ENCODE results near the gene VTI1A. TPM values are rescaled to one million over a fixed set of nuclear protein-coding genes. Genes with fewer than 3 reads are reported as not detected.
A peak's percentile ranks its signal among the peaks of the same experiment; 100 is the strongest.

Gene VTI1A
- total and polyA plus RNA-seq, 7 donors: 9.9 to 31.5 (median 20.1) TPM

DNA sequence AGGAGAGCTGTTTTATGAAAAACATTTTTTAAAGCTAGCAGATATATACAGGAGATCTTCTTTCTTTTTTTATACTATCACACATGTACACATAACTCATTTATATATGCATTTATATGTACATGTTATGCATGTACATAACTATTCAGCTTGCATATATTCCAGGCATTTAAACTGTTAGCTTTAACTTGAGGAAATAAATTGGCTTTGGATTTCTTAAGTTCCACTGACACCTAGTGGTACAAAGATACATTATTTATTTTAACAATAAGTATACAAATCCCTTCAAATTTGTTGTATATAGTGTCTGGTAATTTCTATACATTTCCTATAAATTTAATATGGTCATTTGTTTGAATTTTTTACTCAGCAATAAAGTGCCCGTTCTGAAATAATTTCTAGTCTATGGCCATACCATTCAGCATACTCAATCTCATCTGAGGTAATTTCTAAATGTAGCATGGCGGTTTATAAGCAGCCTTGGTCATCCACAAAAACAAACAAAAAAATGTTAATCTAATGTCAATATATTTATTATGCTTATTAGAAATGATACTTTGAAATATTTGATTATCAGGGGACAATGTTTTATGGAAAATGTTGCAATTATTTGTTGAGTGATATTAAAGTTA, 11.9 kb upstream of the VTI1A start:
- no peak for ATAC-seq
- intact Hi-C loops (cut with DNase I): loop anchor here in 1 of 2 donors (10.0 kb wide), 1 partner anchor 120 kb away; no protein-coding TSS in a partner anchor
- no peaks in the 10 kb centered on the region for H3K9me3 ChIP-seq

DNA sequence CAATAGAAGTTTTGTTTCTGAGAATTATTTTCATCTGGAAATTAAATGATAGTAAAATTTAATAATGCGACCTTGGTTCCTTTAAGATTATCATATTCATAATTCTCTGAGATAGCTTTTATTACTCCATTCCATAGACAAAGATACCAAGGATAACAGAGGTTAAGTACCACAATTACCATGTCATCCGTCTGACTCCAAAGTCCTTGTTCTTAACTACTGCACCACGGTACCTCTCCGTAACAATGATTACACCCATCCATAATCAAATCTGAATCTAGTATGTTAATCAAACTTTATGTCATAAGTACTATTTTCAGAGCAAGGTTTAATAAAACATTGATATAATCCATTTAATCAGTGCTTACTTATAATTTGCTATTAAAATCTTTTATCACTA, 8.7 kb upstream of the VTI1A start:
- Histone ChIP-seq H3K9me3 (no peaks in the 10 kb centered on the region), H3K4me1 (no peaks in the 10 kb centered on the region), H3K36me3 (ENCODE audit: insufficient read depth in 1 of 2, low read depth in 1 of 2) (peaks cover 10 to 100% of the 10 kb centered on the region in 2 donors), H3K4me3 (no peak overlapping the region), H3K27ac (no peak overlapping the region), H3K27me3 (ENCODE audit: insufficient read depth in 3 of 3, low read length in 2 of 3) (no peaks in the 10 kb centered on the region)
- no peak for ATAC-seq
- intact Hi-C loops (cut with DNase I): loop anchor here in 1 of 2 donors (10.0 kb wide), 1 partner anchor 124 kb away; no protein-coding TSS in a partner anchor
- WGBS, 3 donors: 95 to 96% (median 95%) methylated on average over 4 of the region's 4 CpGs
- no peak for DNase-seq
- TF ChIP-seq, protein P1, sequence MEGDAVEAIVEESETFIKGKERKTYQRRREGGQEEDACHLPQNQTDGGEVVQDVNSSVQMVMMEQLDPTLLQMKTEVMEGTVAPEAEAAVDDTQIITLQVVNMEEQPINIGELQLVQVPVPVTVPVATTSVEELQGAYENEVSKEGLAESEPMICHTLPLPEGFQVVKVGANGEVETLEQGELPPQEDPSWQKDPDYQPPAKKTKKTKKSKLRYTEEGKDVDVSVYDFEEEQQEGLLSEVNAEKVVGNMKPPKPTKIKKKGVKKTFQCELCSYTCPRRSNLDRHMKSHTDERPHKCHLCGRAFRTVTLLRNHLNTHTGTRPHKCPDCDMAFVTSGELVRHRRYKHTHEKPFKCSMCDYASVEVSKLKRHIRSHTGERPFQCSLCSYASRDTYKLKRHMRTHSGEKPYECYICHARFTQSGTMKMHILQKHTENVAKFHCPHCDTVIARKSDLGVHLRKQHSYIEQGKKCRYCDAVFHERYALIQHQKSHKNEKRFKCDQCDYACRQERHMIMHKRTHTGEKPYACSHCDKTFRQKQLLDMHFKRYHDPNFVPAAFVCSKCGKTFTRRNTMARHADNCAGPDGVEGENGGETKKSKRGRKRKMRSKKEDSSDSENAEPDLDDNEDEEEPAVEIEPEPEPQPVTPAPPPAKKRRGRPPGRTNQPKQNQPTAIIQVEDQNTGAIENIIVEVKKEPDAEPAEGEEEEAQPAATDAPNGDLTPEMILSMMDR (IDR thresholded peaks at IDR 0.05): no peak

More for the DNA sequence above, 11.9 kb upstream of the VTI1A start:
- peaks cover 17 to 100% of the 10 kb centered on the region in 2 donors for H3K36me3 ChIP-seq (ENCODE audit: insufficient read depth in 1 of 2, low read depth in 1 of 2)
- no peaks in the 10 kb centered on the region for H3K27me3 ChIP-seq (ENCODE audit: insufficient read depth in 3 of 3, low read length in 2 of 3)
- WGBS, 3 donors: 86 to 96% (median 88%) methylated on average over 2 of the region's 2 CpGs
- H3K4me1 ChIP-seq: no peaks in the 10 kb centered on the region
- no peak for DNase-seq
- TF ChIP-seq, protein P1 (IDR thresholded peaks at IDR 0.05): peak; percentile 45
- no peak overlapping the region for H3K4me3 ChIP-seq
- no peak overlapping the region for H3K27ac ChIP-seq

DNA sequence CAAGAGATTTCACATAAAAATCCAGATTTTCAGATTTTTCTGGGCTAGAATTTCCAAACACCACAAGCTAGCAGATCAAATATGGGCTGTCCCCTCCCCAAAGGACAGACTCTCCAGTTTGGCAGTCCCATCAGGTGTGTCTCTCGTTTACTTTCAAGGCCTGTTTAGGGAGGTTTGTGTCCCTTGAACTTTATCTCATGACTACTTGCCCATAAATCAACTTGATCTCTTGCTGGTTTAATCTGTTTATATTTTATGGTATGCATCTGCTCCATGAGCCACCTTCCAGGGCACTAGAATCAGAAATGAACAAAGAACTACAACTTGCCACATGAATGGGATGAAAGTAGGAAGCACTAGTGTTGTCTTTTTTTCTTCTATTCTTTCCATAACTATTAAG, 5.5 kb upstream of the VTI1A start:
- no peak overlapping the region for H3K27ac ChIP-seq
- DNase-seq: no peak
- TF ChIP-seq, protein P1 (IDR thresholded peaks at IDR 0.05): no peak
- intact Hi-C loops (cut with DNase I): loop anchor here in 1 of 2 donors (10.0 kb wide), 1 partner anchor 257 kb away; the partner anchor contains the start of gene GPAM
- H3K9me3 ChIP-seq: no peaks in the 10 kb centered on the region
- no peak overlapping the region for H3K4me3 ChIP-seq
- H3K36me3 ChIP-seq (ENCODE audit: insufficient read depth in 1 of 2, low read depth in 1 of 2): peaks cover 10 to 89% of the 10 kb centered on the region in 2 donors
- H3K27me3 ChIP-seq (ENCODE audit: insufficient read depth in 3 of 3, low read length in 2 of 3): no peaks in the 10 kb centered on the region
- peaks cover 9% of the 10 kb centered on the region for H3K4me1 ChIP-seq
- 68 to 72% (median 72%) methylated on average over 1 of the region's 1 CpG for WGBS, 3 donors
- no peak for ATAC-seq

DNA sequence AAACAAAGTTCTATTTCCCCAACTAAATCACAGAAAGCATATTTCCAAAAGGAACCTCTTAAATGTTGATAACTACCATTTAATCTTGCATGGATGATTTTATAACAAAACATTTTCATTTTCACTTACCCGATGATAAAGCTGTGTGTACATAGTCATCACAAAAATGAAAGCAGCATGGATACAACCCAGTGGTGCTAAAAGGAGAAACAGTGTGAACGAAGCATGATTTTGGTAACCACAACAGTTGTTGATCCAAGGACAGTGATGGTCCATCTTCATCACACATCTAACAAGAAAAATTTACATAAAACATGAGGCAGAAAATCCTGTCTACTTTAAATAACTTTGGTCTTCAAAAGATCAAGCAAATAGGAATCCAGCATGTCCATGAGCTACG, 5.0 kb upstream of the VTI1A start:
- 80 to 89% (median 81%) methylated on average over 3 of the region's 3 CpGs for WGBS, 3 donors
- no peak for ATAC-seq
- TF ChIP-seq, protein P1 (IDR thresholded peaks at IDR 0.05): no peak

More for the DNA sequence above, 5.0 kb upstream of the VTI1A start:
- no peak overlapping the region for H3K4me3 ChIP-seq
- no peak overlapping the region for H3K27ac ChIP-seq
- H3K4me1 ChIP-seq: peaks cover 9% of the 10 kb centered on the region
- H3K27me3 ChIP-seq (ENCODE audit: insufficient read depth in 3 of 3, low read length in 2 of 3): no peaks in the 10 kb centered on the region
- no peaks in the 10 kb centered on the region for H3K9me3 ChIP-seq
- H3K36me3 ChIP-seq (ENCODE audit: insufficient read depth in 1 of 2, low read depth in 1 of 2): peaks cover 10 to 83% of the 10 kb centered on the region in 2 donors
- intact Hi-C loops (cut with DNase I): loop anchor here in 1 of 2 donors (10.0 kb wide), 1 partner anchor 257 kb away; the partner anchor contains the start of gene GPAM
- no peak for DNase-seq
